Transverse colon (tissue), 4 donors: ENCODE measurements around the gene PRRG4. TPM values are rescaled to one million over a fixed set of nuclear protein-coding genes. Genes with fewer than 3 reads are reported as not detected.

Experiments
- DNase-seq: peaks from one replicate; pipeline ENCODE4 v3.0.0-alpha.2; 2019
- H3K27ac ChIP-seq, 4 donors: fragments of 200-600 bp; sonication (generic); 2 replicates each; pipeline ENCODE4 v1.5.1; 2016 to 2018; ENCODE audit warnings: inconsistent platforms in 4 of 4
- H3K27me3 ChIP-seq: fragments of 200-600 bp; sonication (generic); 2 replicates; pipeline ENCODE4 v1.5.1; 2017; ENCODE audit warnings: inconsistent platforms
- H3K36me3 ChIP-seq, 4 donors: fragments of 200-600 bp; sonication (generic); 2 replicates each; pipeline ENCODE4 v1.5.1; 2017 to 2019; ENCODE audit warnings: inconsistent platforms in 4 of 4
- H3K4me1 ChIP-seq, 4 donors: fragments of 200-600 bp; sonication (generic); 2 replicates each; pipeline ENCODE4 v1.5.1; 2017 to 2020; ENCODE audit warnings: inconsistent platforms in 4 of 4
- H3K4me3 ChIP-seq, 4 donors: fragments of 200-600 bp; sonication (generic); 1 replicate in 1 of 4; 2 replicates in 3 of 4; pipeline versions ENCODE4 v1.5.1 to v1.6.1; 2017 to 2019; ENCODE audit warnings: inconsistent platforms in 4 of 4
- H3K9me3 ChIP-seq, 2 donors: fragments of 200-600 bp; sonication (generic); 2 replicates each; pipeline ENCODE4 v1.5.1; 2017 to 2019; ENCODE audit warnings: inconsistent platforms in 2 of 2
- CTCF ChIP-seq, 5 experiments: fragments of 200-600 bp in 3 of 5; fragments of 450-650 bp in 2 of 5; sonication (generic) in 3 of 5; IDR thresholded peaks; 1 replicate in 2 of 5; 2 replicates in 3 of 5; pipeline ENCODE4 v1.5.1; 2016 to 2017; ENCODE audit warnings: antibody characterized with exemption in 5 of 5, inconsistent platforms in 3 of 5, mild to moderate bottlenecking in 2 of 5, moderate library complexity in 1 of 5
- EP300 ChIP-seq: sonication (generic); formaldehyde crosslinking; IDR thresholded peaks from one replicate; pipeline ENCODE4 v1.6.1; 2017; ENCODE audit warnings: antibody characterized with exemption, low read depth
- POLR2A ChIP-seq: fragments of 450-650 bp; IDR thresholded peaks from one replicate; pipeline ENCODE4 v1.6.1; 2016; ENCODE audit warnings: antibody characterized with exemption, mild to moderate bottlenecking, moderate library complexity
- POLR2AphosphoS5 ChIP-seq, 3 donors: sonication (generic); formaldehyde crosslinking; IDR thresholded peaks; one replicate each; pipeline ENCODE4 v1.6.1; 2016; ENCODE audit warnings: antibody characterized with exemption in 3 of 3
- WGBS, 2 donors: methylation state at CpG; one replicate each; pipeline ENCODE4 v1.1.5; 2018; ENCODE audit warnings: low coverage in 1 of 2; 5-methylcytosine and 5-hydroxymethylcytosine counted together
- in situ Hi-C, 4 donors: fragments of 200-750 bp; cut with MboI; loops; one replicate each; pipeline versions ENCODE4 v1.15.0 to v1.15.1; 2017; ENCODE audit warnings: low sequenced_read_pairs in 3 of 4, low pct_ligation_motif_present in 1 of 4, low pct_unique_long_range_greater_than_20kb in 1 of 4
- intact Hi-C: fragments of 100-400 bp; cut with DNase I; formaldehyde crosslinking; loops from one replicate; pipeline ENCODE4 v1.15.1; 2023; ENCODE audit warnings: low total_unique reads
- total RNA-seq, 4 donors: library from RNA; depleted of rRNA; stranded (reverse); fragments of >200 nt; gene quantifications; one replicate each; pipeline ENCODE4 v1.1.0, GENCODE V29; 2016

Gene PRRG4
- total RNA-seq, 4 donors from 2014 or later, result 4.8 to 24.6 (median 15.9) TPM

- Histone ChIP-seq H3K27ac (peak overlapping the region; percentile 94 to 98 (median 96)), H3K4me3 (peak overlapping the region; percentile 91 to 92 (median 92)), H3K27me3 (no peaks in the 10 kb centered on the region), H3K4me1 (peaks cover 0 to 25% (median 10%) of the 10 kb centered on the region in 4 donors), H3K9me3 (no peaks in the 10 kb centered on the region), H3K36me3 (no peaks in the 10 kb centered on the region)
- intact Hi-C loops (no loop called here), in situ Hi-C loops (loop anchor here in 1 of 4 donors (10.0 kb wide), 1 partner anchor 61 kb away; no protein-coding TSS in a partner anchor)
- TF ChIP-seq POLR2AphosphoS5 (IDR thresholded peaks at IDR 0.05), result peak in 2 of 3 donors; percentile 17 to 46
- TF ChIP-seq EP300, result no peak
- no peak for TF ChIP-seq CTCF (IDR thresholded peaks at IDR 0.05)
- peak; percentile 46 for TF ChIP-seq POLR2A
- 5 to 17% methylated on average over 8 to 14 of the region's 14 CpGs for WGBS, 2 donors
- DNase-seq, result peak; percentile 41
Observed at GRCh38 chr11:32894149-32894827, 64.6 kb downstream of the PRRG4 start.

GRCh38 chr11:32894921-32895320 lies 65.2 kb downstream of the PRRG4 start:
- no peak for TF ChIP-seq POLR2A
- no peak for TF ChIP-seq CTCF (IDR thresholded peaks at IDR 0.05)
- no peak for TF ChIP-seq POLR2AphosphoS5 (IDR thresholded peaks at IDR 0.05)
- TF ChIP-seq EP300, result no peak
- H3K27ac ChIP-seq, result peak overlapping the region in 3 of 4 donors; percentile 96 to 98 (median 97)
- no peaks in the 10 kb centered on the region for H3K27me3 ChIP-seq
- intact Hi-C loops (no loop called here), in situ Hi-C loops (loop anchor here in 1 of 4 donors (10.0 kb wide), 1 partner anchor 60 kb away; no protein-coding TSS in a partner anchor)
- H3K9me3 ChIP-seq, result no peaks in the 10 kb centered on the region
- DNase-seq, result no peak
- WGBS, 2 donors, result 70 to 75% methylated on average over 3 of the region's 3 CpGs
- H3K4me3 ChIP-seq, result no peak overlapping the region
- no peaks in the 10 kb centered on the region for H3K36me3 ChIP-seq
- H3K4me1 ChIP-seq, result peaks cover 0 to 25% (median 10%) of the 10 kb centered on the region in 4 donors

- no peak for DNase-seq
- WGBS, 2 donors, result 71% methylated on average over 1 of the region's 1 CpG; no CpG with 5 or more reads in 1 of the 2 donors
- H3K36me3 ChIP-seq, result no peaks in the 10 kb centered on the region
- intact Hi-C loops, result no loop called here
- no peak overlapping the region for H3K27ac ChIP-seq
- no peak for TF ChIP-seq CTCF (IDR thresholded peaks at IDR 0.05)
- no peak for TF ChIP-seq POLR2AphosphoS5 (IDR thresholded peaks at IDR 0.05)
- no peak for TF ChIP-seq POLR2A
- TF ChIP-seq EP300, result no peak
- no peak overlapping the region for H3K4me3 ChIP-seq
- H3K4me1 ChIP-seq, result peaks cover 0 to 25% (median 10%) of the 10 kb centered on the region in 4 donors
- in situ Hi-C loops, result loop anchor here in 1 of 4 donors (10.0 kb wide), 1 partner anchor 59 kb away; no protein-coding TSS in a partner anchor
- no peaks in the 10 kb centered on the region for H3K9me3 ChIP-seq
- H3K27me3 ChIP-seq, result no peaks in the 10 kb centered on the region
Observed at GRCh38 chr11:32895471-32895870, 65.7 kb downstream of the PRRG4 start.

GRCh38 chr11:32897103-32897502 lies 67.4 kb downstream of the PRRG4 start:
- Histone ChIP-seq H3K4me3 (no peak overlapping the region), H3K36me3 (no peaks in the 10 kb centered on the region), H3K27me3 (no peaks in the 10 kb centered on the region), H3K27ac (no peak overlapping the region), H3K9me3 (no peaks in the 10 kb centered on the region), H3K4me1 (peaks cover 0 to 13% (median under 1%) of the 10 kb centered on the region in 4 donors)
- intact Hi-C loops (no loop called here), in situ Hi-C loops (loop anchor here in 1 of 4 donors (10.0 kb wide), 1 partner anchor 58 kb away; no protein-coding TSS in a partner anchor)
- WGBS, 2 donors, result 92 to 94% methylated on average over 1 of the region's 1 CpG
- TF ChIP-seq POLR2A, result no peak
- no peak for TF ChIP-seq CTCF (IDR thresholded peaks at IDR 0.05)
- TF ChIP-seq POLR2AphosphoS5 (IDR thresholded peaks at IDR 0.05), result no peak
- no peak for TF ChIP-seq EP300
- DNase-seq, result no peak
